Measurements from ENCODE around the gene ATOH7. TPM values are rescaled to one million over a fixed set of nuclear protein-coding genes. Genes with fewer than 3 reads are reported as not detected.

Gene ATOH7
- total RNA-seq, 1 experiment from 2014 or later: 0.54 TPM

DNA sequence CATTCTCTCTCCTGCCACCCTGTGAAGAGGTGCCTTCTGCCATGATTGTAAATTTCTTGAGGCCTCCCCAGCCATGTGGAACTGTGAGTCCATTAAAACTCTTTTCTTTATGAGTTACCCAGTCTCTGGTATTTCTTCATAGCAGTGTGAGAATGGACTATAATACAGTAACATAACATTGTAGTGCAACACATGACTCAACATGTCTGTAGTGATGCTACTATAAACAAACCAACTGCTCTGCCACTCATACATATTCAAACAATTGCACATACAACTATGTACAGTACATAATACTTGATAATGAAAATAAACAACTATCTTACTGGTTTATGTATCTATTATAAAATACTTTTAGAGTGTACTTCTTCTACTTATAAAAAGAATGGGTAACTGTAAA is 7.1 kb downstream of the ATOH7 start:
- Histone ChIP-seq H3K36me3 (ENCODE audit: control insufficient read depth, insufficient read depth, low read length) (no peaks in the 10 kb centered on the region), H3K9me3 (no peaks in the 10 kb centered on the region), H3K27me3 (replicated peaks; ENCODE audit: control insufficient read depth, insufficient read depth, low read length) (no peaks in the 10 kb centered on the region), H3K4me3 (ENCODE audit: low read depth, low read length) (no peak overlapping the region), H3K4me1 (no peaks in the 10 kb centered on the region)
- no peak for DNase-seq
- Mint-ChIP-seq H3K27ac (ENCODE audit: unreplicated experiment) (no peak overlapping the region), H3K9me3 (ENCODE audit: unreplicated experiment) (no peaks in the 10 kb centered on the region), H3K36me3 (ENCODE audit: insufficient read depth, unreplicated experiment) (no peaks in the 10 kb centered on the region), H3K4me1 (ENCODE audit: low read depth, unreplicated experiment) (no peaks in the 10 kb centered on the region), H3K4me3 (ENCODE audit: unreplicated experiment) (no peak overlapping the region), H3K27me3 (ENCODE audit: insufficient read depth, unreplicated experiment) (peaks cover 2% of the 10 kb centered on the region)
- POLR2A ChIA-PET: no interaction called here
- BruUV-seq (replicated peaks): no TSS peak
- TF ChIP-seq, protein P1, sequence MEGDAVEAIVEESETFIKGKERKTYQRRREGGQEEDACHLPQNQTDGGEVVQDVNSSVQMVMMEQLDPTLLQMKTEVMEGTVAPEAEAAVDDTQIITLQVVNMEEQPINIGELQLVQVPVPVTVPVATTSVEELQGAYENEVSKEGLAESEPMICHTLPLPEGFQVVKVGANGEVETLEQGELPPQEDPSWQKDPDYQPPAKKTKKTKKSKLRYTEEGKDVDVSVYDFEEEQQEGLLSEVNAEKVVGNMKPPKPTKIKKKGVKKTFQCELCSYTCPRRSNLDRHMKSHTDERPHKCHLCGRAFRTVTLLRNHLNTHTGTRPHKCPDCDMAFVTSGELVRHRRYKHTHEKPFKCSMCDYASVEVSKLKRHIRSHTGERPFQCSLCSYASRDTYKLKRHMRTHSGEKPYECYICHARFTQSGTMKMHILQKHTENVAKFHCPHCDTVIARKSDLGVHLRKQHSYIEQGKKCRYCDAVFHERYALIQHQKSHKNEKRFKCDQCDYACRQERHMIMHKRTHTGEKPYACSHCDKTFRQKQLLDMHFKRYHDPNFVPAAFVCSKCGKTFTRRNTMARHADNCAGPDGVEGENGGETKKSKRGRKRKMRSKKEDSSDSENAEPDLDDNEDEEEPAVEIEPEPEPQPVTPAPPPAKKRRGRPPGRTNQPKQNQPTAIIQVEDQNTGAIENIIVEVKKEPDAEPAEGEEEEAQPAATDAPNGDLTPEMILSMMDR (IDR thresholded peaks at IDR 0.05; ENCODE audit: insufficient read depth in 1 of 2, low read depth in 1 of 2, low read length in 1 of 2, severe bottlenecking in 1 of 2, unreplicated experiment in 1 of 2): no peak
- CTCF ChIA-PET: interaction anchor here (1.9 kb wide), 1 partner anchor 12 kb away, joined by 10 read pairs; no protein-coding TSS in a partner anchor
- intact Hi-C loops (cut with micrococcal nuclease; ENCODE audit: unreplicated experiment): no loop called here

DNA sequence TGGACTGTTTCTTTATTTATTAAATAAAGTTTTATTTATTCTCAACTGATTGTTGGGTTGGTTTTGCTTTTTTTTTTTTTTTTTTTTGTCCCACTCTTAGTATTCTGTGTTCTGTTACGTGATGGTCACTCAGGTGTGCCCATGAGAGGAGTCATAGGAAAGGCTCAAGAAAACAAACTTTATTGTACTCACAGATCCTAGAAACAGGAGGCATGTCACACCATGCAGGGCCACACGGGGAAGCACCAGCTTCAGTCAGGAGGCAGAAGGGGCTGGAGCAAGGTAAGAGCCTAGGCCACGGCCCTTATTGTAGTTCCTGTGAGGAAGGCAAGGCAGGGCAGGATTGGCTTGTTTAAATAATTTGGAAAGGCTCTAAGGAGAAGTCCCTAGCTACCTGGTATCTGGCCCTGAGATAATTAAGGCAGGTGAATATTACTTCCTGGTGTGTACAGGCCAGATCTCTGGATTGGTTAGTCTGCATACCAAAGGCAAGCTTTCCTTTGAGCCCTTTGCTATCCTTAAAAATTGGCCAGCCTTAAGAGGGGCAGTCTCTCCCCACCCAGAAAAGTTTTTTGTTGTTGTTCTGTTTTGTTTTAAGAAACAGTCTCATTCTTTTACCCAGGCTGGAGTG is 8.3 kb downstream of the ATOH7 start:
- Mint-ChIP-seq H3K9me3 (ENCODE audit: unreplicated experiment) (no peaks in the 10 kb centered on the region), H3K27ac (ENCODE audit: unreplicated experiment) (no peak overlapping the region), H3K27me3 (ENCODE audit: insufficient read depth, unreplicated experiment) (no peaks in the 10 kb centered on the region), H3K36me3 (ENCODE audit: insufficient read depth, unreplicated experiment) (no peaks in the 10 kb centered on the region), H3K4me3 (ENCODE audit: unreplicated experiment) (no peak overlapping the region), H3K4me1 (ENCODE audit: low read depth, unreplicated experiment) (no peaks in the 10 kb centered on the region)
- intact Hi-C loops (cut with micrococcal nuclease; ENCODE audit: unreplicated experiment): no loop called here
- no peak overlapping the region for H3K4me3 ChIP-seq (ENCODE audit: low read depth, low read length)
- H3K27me3 ChIP-seq (replicated peaks; ENCODE audit: control insufficient read depth, insufficient read depth, low read length): no peaks in the 10 kb centered on the region
- CTCF ChIA-PET: interaction anchor here (0.6 to 1.9 kb wide), 3 partner anchors 11 to 377 kb away, joined by 4 to 10 read pairs (median 5); no protein-coding TSS in a partner anchor
- BruUV-seq (replicated peaks): no TSS peak
- no peaks in the 10 kb centered on the region for H3K36me3 ChIP-seq (ENCODE audit: control insufficient read depth, insufficient read depth, low read length)
- POLR2A ChIA-PET: interaction anchor here (0.6 kb wide), 1 partner anchor 108 kb away, joined by 3 read pairs; the partner anchor contains the start of gene HNRNPH3
- peak; percentile 58 to 60 for DNase-seq
- TF ChIP-seq, protein P1 (IDR thresholded peaks at IDR 0.05; ENCODE audit: insufficient read depth in 1 of 2, low read depth in 1 of 2, low read length in 1 of 2, severe bottlenecking in 1 of 2, unreplicated experiment in 1 of 2): peak; percentile 33 to 50
- H3K9me3 ChIP-seq: no peaks in the 10 kb centered on the region
- H3K4me1 ChIP-seq: no peaks in the 10 kb centered on the region

DNA sequence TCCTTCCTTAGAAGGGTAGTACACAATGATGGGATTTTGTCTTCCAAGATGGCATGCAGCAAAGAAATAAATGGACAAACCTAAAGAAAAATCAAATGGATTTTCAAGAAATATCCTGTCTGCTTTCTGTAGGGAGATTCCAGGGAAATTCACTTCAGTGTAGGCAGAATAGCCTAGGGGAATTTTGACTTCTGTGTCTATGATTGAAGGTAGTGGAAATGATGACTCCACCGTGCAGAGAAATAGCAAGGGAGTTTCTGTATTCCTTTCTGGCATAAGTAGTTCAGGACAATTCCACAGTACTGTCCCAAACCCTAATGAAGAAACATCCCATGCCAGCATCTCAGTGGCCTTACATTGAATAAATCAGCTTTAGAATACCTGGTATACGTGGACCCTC is 9.5 kb downstream of the ATOH7 start:
- no peaks in the 10 kb centered on the region for H3K27me3 ChIP-seq (replicated peaks; ENCODE audit: control insufficient read depth, insufficient read depth, low read length)
- Mint-ChIP-seq H3K27ac (ENCODE audit: unreplicated experiment) (no peak overlapping the region), H3K4me3 (ENCODE audit: unreplicated experiment) (no peak overlapping the region), H3K36me3 (ENCODE audit: insufficient read depth, unreplicated experiment) (no peaks in the 10 kb centered on the region), H3K9me3 (ENCODE audit: unreplicated experiment) (no peaks in the 10 kb centered on the region), H3K27me3 (ENCODE audit: insufficient read depth, unreplicated experiment) (peaks cover 4% of the 10 kb centered on the region), H3K4me1 (ENCODE audit: low read depth, unreplicated experiment) (no peaks in the 10 kb centered on the region)
- H3K4me3 ChIP-seq (ENCODE audit: low read depth, low read length): no peak overlapping the region
- H3K36me3 ChIP-seq (ENCODE audit: control insufficient read depth, insufficient read depth, low read length): no peaks in the 10 kb centered on the region
- CTCF ChIA-PET: no interaction called here
- POLR2A ChIA-PET: no interaction called here
- H3K4me1 ChIP-seq: no peaks in the 10 kb centered on the region
- TF ChIP-seq, protein P1 (IDR thresholded peaks at IDR 0.05; ENCODE audit: insufficient read depth in 1 of 2, low read depth in 1 of 2, low read length in 1 of 2, severe bottlenecking in 1 of 2, unreplicated experiment in 1 of 2): no peak
- intact Hi-C loops (cut with micrococcal nuclease; ENCODE audit: unreplicated experiment): no loop called here
- no TSS peak for BruUV-seq (replicated peaks)
- no peak for DNase-seq
- H3K9me3 ChIP-seq: no peaks in the 10 kb centered on the region
